SHP77 treated with DMSO at 0.1 percent for 48 hours (cell line): Measurements from ENCODE around the gene SYT9.

Experiments used
- DNase-seq: peaks from one replicate; lab custom pipeline; 2025; lab: John Stamatoyannopoulos, UW

Gene SYT9

DNA sequence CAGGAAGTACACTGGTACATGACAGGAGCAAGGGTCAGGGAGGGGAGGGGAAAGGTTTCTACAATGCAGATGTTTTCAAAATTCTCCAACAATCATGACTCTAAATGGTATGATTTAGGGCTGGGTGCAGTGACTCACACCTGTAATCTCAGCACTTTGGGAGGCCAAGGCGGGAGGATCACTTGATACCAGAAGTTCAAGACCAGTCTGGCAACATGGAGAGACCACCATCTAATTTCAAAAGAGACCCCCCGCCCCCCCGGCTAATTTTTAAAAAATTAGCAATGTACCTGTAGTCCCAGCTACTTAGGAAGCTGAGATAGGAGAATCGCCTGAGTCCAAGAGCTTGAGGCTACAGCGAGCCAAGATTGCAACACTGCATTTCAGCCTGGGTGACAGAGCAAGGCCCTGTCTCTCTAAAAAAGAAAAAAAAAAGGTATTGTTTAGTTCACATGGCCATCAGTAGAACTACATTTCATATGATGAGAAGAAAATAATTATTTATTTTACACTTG, 217.7 kb downstream of the SYT9 start:
- DNase-seq, result no peak

DNA sequence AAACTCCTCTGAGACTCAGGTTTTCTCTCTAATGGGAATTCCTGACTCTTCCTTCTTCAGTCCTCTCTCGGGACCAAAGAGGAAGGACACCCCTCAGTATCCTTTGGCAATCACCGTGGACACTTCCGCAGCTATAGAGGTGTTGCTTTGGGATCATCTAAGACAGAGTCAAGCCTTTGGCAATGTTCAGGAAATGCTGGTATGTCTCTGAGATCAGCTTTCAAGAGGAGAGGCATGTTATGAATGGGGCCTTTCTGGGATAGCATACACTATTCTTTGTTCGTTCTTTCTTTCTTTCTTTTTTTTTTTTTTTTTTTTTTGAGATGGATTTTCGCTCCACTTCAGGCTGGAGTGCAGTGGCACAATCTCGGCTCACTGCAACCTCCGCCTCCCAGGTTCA, 219.4 kb downstream of the SYT9 start:
- DNase-seq, result no peak

DNA sequence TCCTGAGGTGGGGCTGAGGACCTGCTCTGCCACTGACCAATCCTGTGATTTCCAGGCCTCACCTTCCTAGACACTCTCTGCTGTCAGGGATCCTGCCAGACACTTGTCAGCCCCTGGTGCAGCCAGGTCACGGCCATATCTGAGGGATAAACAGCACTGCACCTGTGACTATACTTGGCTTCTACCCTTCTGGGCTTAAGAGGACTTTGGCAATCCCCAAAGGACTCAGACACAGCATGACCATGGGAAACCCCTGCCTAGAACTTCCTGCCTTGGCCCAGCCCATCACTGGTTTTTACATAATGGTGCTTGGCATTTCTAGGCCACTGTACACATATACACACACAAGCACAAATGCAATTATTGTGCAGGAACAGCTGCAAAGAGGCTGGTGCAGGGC, 222.0 kb downstream of the SYT9 start:
- DNase-seq, result no peak

DNA sequence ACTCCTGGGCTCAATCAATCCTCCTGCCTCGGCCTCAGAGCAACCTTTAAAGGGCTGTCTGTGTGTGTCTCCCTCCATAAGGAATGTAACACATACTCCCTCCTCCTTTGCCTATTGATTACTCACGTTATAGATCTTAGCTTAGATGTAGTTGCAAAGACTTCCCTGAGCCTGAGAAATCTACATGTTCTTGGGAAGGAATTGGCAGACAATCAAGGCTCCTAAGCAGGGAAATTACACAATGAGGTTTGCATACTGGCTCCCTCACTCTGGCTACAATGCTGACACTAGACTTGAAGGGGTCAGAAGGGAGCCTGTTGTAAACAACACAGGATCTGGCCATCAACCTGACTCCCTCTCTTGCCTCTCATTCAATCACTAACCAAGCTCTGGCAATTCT, 228.4 kb downstream of the SYT9 start:
- no peak for DNase-seq

DNA sequence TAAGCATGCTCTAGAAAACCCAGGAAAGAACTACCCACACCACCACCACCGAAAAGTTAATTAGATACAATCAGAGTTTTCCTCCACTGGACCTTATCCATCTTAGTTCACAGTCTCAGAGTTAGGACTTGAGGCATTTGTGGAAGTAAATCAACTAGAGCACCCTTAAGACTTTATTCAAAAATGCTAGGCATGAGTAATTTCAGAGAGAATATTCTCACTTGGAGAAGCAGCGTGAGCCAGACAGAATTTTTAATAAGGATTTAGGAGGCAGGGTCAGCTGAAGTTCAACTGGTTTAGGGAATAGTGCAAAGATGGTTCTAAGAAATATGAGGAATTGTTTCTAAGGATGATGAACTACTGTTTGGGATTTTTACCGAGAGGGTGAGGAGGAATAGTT, 232.4 kb downstream of the SYT9 start:
- DNase-seq, result no peak

DNA sequence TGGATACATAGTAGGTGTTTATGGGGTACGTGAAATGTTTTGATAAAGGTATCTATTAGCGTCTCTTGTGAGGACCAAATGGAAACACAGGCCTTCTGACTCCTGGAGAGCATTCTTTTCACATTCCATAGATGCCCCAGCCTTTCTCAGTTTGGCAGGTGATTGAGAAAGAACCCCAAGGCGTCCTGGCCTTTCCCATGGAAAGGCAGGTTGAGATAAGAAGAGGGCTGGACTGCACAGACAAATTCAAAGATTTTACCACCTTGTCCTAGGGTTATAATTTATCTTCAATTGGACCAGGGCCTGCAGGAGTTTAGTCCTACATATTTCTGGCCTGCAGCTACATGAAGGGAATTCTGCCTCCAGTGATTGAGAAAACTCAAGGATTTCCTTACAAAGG, 232.9 kb downstream of the SYT9 start:
- no peak for DNase-seq

DNA sequence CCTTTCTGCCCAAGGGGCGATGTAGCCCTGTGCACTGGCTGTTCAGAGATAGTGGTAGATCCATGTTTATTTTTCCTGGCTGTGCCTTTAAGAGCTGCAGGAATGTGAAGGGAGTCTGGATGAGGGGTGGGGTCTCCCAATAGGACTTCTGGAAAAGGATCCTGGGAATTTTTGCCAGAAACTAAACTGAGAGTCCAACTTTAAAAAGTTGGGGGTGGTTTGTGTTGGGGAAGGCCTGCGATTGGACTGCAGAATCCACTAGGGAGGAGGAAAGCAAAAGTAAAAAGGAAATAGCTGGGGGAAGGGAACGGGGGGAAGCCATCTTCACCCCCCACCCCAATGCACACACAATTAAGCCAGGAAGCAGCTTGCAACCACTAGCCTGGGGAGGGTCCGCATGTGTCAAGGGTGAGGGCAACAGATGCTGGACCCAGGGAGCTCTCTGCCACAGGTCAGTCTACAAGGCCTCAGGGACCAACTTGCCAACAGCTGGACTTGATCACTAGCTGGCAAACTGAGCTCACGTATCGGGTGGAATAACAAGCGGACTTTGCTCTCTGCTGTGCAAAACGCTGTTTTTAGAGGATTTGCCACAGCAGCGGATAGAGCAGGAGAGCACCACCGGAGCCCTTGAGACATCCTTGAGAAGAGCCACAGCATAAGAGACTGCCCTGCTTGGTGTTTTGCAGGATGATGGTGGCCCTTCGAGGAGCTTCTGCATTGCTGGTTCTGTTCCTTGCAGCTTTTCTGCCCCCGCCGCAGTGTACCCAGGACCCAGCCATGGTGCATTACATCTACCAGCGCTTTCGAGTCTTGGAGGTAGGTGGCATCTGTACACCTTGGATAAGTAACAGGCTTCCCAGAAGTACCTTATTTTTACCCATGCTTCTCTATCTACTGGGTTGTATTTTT, 233.7 kb downstream of the SYT9 start, which contains the start of gene OLFML1:
TSS of gene OLFML1 (plus strand) at position 321 of the 912 bp plus-strand sequence. CDS start at position 691, 370 bp downstream.
- no peak for DNase-seq

DNA sequence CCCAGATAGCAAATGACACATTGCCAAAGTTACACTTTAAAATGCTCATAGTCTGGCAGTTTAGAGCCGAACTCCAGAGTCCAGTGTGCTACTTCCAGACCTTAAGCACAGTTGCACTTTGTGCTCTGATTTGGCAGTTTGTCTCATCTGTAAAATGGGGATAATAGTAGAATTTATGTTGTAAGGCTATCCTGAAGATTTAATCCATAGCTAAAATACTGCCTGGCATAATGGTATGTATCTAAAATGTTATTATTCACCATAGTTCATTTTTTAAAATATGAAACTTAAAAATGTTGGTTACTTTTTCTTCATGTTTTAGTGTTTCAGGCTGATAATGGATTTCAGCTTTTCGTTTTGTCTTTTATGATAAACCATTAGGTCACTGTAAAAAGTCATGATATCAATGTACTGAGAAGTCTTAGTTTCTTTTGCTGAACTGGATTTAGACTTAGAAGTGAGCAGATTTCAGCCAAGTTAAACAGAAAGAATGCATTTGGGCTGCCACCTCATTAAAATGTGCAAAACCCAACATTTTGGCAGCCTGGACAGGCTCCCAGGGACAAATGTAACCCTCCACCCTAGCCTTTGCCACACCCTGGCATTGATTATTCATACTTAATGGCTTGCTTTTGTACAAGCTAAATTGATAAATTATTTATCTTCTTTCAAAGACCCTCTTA, 234.5 kb downstream of the SYT9 start:
- no peak for DNase-seq

DNA sequence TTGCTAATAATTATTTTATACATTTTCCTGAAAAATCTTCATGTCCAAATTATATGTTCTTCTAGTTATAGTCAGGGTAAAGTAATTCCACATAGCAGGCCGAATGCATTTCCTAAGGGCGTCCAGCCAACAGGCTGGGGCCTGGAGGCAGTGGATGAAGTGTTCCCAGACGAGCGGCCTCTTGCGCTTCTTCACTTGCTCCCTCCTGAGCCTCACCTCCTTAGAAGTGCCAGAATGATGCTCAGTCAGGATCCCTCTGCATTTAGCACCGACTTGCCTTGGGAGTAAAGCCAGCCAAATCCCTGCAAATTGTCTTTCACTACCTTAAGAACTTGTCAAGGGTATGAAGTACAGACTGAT, 235.1 kb downstream of the SYT9 start:
- no peak for DNase-seq

DNA sequence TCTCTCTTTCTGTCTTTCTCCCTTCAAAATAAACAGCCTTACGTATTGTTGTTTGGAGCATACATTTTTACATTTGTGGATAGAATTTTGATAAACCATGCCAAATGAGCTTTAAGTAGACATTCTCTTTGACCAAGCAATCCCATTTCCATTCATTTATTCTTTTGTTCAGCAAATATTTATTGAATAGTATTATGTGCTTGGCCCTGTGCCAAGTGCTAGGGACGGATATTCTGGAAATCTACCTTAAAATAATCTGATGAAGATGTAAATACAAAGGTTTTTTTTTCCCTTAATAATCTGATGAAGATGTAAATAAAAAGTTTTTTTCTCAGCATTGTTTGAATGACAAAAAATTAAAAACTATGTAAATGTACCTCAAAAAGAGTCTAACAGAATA, 235.7 kb downstream of the SYT9 start:
- no peak for DNase-seq

DNA sequence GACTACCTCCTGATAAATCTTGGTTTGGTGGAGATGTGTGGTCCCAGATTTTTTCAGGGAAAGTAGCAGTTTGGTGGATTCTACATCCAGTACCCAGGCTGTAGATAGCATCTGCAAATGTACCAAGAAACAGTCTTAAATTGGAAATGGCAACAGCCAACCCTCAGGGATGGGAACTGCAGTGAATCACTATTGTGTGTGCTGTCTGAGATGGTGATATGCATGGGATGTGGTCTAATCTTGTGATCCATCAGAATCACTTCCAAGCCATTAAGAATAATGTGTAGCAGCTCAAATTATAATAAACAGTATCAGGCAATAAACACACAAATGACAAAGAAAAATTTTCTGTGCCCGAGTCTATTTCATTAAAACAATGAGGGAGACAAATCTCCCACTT, 237.0 kb downstream of the SYT9 start:
- no peak for DNase-seq

DNA sequence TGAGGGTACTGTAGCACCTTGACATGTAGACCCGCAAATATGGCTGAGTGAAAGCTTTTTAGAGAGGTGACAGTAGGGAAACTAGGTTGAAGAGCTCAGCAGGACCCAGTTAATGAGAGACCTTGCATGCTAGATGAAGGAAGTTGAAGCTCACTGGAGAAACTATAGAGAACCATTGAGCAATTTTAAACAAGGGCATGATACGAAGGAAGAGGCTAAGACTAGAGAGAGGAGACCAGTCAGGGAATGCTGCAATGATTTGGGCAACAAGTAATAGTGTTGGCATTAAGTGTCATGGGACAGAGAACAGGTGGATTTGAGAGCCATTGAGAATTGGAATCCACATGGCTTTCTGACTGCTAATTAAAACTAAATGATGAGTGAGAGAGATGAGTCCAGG, 237.7 kb downstream of the SYT9 start:
- DNase-seq, result no peak

DNA sequence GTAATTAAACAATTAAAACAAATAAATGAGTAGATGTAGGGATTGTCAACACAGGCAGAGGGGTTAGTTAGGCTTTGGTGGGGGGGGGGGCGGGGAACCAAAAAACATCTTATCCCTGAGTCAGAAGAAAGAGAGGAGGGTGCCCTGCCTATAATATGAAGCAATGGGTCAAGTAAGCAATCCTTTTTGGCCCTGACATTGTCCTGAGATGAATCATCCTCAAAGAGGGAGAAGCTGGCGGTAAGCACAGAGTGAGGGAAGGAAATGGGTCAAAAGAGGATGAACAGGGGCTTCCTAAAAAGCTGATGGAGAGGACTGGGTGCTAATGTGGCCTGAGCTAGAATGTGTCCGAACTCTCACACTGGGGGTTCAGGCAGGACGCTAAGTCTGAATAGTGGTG, 238.3 kb downstream of the SYT9 start:
- DNase-seq, result no peak

DNA sequence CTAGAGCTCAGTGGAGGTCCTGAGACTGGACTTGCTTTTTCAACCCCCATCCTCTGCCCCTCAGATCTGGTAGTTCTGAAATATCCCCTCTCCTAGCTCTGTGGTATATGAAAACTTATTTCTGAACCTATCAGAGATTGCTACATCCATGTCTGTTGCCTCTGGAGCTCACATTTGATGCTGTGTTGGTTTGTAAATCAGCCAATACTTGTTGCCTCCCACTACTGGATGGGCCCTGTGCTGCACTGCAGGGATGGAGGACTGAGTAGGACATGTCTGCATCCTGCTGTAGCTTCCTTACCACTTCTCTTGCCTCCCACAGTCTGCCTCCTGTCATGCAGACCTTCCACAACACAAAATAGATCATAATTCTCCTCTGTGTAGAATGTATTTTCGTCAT, 238.8 kb downstream of the SYT9 start:
- DNase-seq, result no peak

DNA sequence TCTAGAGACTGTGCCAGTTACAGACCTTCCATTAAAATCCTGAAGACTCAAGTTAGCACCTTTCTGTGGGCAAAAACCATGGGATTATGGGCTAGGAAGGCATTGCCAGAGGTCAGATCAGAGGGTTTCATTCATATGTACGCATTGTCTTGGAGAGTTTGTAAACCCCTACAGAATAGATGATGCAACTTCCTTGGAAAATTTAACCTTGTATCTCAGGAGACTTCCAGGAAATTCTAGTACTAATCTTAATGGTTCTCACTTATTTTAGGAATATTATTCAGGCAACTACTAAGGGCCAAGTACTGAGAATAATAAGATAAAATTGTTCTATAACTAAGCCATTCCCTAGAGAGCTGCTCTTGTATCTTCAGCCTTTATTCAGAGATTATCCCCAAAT, 240.5 kb downstream of the SYT9 start:
- DNase-seq, result no peak

DNA sequence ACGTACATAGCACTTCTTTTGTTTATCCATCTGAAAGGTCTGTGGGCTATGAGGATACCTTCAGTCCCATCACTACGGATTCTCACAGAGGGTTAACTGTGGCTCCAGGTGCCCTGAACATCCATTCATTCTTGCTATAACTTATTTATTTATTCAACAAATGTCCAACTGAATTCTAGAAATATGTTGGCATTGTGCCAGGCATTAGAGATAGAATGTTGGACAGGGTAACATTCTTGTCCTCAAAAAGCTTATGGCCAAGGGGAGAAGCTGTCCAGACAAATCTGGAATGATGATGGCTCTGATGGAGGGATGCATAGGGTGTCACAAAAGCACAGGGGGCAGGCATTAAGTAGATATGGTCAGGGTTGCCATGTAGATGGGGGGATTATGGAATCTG, 242.0 kb downstream of the SYT9 start:
- no peak for DNase-seq

DNA sequence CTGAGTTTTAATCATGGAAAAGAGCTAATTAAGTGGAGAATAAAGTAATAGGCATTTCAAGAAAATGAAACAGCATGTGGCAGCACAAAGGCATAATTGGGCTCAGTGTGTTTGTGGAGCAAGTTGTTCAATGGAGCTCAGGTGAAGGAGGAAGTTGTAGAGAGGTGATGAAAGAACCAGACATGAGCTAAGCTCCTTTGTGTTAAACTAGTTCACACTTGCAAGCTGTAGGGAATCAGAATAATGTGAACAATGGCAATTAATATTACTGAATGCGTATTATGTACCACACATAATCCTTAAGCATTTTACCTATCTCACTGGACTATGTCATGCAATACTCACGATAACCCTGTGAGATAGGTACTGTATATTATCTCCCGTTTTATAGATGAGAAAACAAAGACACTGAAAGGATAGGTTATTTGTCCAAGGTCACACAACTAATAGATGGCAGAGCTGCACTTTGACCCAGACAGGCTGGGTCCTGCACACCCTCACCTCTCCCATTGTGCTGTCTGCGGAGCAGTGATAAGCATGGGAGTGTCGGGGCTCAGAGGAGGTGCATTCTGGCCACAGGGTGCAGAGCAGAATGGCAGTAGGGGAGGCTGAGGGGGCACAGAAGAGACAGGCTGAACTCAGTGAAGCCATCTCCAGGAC, 242.5 kb downstream of the SYT9 start:
- no peak for DNase-seq

DNA sequence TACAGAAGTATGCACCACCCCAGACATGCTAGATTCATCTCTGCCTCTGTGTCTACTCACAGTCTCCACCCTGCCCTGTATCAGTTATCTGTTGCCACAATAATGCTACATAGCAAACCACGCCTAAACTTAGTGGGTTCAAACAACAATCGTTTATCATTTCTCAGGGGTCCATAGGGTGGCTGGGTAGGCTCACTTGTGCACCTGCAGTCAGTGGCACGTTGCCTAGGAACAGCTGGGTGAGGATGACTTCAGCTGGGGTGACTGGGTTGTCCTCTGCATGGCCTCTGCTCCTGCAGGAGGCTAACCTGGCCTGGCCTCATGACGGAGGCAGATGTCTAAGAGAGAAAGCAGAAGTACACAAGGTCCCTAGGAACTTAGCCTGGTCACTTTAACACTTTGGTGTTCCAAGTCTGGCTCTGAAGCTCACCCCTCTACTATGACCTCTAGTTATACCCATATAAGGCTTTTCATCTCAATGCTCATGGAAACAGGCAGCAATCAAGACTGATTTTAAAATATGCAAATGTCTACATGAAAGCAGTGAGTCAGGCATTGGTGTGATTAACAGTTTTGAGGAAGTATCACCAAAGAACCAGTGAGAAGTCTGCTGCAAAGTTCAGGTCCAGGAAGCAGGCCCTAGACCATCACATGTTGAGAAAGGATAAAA, 244.3 kb downstream of the SYT9 start:
- no peak for DNase-seq

DNA sequence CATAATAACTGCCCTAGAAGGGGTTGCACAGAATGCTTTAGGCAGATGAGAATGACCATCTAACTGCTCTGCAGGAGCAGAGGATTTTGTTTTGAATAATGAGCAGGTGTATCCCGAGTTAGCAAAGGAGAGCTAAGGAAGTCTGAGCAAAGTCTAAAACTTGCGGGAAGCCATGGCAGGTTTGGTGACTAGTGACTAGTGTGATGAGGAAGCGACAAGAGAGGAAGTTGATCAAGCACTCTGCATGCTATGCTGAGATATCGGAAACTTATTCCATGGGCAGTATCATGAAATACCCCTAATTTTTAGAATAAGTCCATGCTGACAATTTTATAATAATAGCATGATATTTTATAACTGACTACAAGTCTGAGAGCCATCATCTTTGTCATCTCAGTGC, 246.5 kb downstream of the SYT9 start:
- DNase-seq, result no peak

DNA sequence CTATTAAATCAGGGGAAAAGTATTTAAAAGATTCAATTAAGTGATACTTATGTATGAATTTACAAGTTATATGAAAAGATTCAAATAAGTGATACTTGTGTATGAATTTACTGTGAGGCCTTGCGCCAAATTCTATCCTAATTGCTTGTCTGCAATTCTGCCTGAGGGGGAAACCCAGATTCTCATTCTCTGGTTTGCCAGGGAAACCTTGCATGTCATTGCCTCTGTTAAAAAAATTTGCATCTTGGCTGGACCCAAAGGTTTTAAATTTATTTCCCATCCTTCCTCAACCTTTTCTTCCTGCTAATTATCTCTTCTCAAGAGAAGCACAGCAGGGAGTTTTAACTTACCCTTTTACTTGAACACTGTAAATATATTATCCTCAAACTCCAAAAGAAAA, 247.4 kb downstream of the SYT9 start:
- no peak for DNase-seq

DNA sequence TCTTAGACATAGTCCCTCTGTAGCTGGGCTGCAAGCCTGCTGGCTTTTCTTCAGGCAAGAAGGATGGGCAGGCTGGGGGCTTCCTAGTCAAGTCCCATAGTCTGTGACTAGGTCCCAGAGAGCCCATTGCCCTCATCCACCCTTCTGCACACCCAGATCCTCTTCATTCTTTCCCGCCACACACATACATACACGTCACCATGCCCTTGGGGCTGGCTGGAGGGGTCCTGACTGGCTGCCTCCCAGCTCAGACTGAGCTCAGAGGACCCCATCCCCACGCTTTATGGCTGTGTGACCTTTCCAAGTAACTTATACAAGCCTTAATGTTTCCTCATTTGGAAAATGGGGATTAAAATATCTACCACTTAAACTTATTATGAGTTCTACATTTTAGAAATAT, 248.5 kb downstream of the SYT9 start:
- DNase-seq, result no peak

DNA sequence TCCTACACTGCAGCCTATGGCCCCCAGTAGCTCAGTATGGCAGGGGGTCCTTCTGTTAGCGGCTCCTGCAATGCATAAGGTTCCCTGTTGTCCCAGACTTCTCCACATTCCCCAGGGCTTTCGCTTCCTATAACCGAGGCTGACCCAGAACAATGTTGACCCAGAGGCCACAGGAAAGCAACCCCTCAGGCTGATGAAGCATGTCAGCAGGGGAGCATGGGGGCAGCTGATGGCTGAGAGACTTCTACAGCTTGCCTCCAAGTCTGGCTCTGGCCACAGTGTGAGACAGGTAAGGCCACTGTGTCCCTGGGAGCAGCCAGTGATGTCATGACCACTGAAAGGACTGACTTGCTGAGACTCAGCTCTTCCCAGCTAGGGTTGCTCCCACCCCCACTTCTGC, 249.5 kb downstream of the SYT9 start:
- no peak for DNase-seq
